Measurements from ENCODE around the gene DDX47. TPM values are rescaled to one million over a fixed set of nuclear protein-coding genes. Genes with fewer than 3 reads are reported as not detected.

The DDX47 gene
- polyA plus RNA-seq, 1 of the 3 experiments (the other 2 are of a cell fraction), result 68.4 TPM

DNA sequence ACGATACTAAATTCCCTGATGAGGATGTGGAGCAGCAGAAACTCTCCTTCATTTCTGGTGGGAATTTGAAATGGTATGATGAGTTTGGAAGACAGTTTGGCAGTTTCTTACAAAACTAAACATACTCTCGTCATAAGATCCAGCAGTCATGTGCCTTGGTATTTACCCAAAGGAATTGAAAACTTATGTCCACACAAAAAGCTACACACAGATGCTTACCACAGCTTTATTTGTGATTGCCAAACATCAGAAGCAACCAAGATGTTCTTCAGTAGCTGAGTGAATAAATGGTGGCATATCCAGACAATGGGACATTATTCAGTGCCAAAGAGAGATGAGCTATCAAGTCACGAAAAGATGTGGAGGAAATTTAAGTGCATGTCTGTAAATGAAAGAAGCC, 38.4 kb upstream of the DDX47 start:
- Histone ChIP-seq H4K20me1 (ENCODE audit: insufficient read depth) (no peaks in the 10 kb centered on the region), H3K9me3 (no peaks in the 10 kb centered on the region), H3K9me2 (no peaks in the 10 kb centered on the region), H2AFZ (ENCODE audit: low read depth) (no peak overlapping the region), H3K27me3 (ENCODE audit: insufficient read depth) (no peaks in the 10 kb centered on the region), H3K9ac (no peak overlapping the region), H3F3A (replicated peaks; ENCODE audit: insufficient read depth) (peaks cover 10% of the 10 kb centered on the region), H3K79me2 (ENCODE audit: insufficient read depth) (no peaks in the 10 kb centered on the region), H3K36me3 (replicated peaks in 1 of 2; ENCODE audit: control insufficient read depth in 1 of 2, insufficient read depth in 2 of 2, low read length in 1 of 2) (no peaks in the 10 kb centered on the region), H3K4me1 (ENCODE audit: control insufficient read depth in 1 of 2, insufficient read depth in 2 of 2, low read depth in 1 of 2, low read length in 1 of 2) (peaks cover 2 to 9% of the 10 kb centered on the region in 2 experiments; a peak in 3 of 4 replicates), H3K4me3 (ENCODE audit: low read depth in 2 of 2, low read length in 1 of 2) (no peak overlapping the region), H3K27ac (ENCODE audit: low read depth in 2 of 2, low read length in 1 of 2) (no peak overlapping the region), H3K4me2 (no peak overlapping the region)
- ChIA-PET POLR2A (no interaction called here), CTCF (no interaction called here)
- 86% methylated on average over 3 of the region's 3 CpGs for WGBS (ENCODE audit: low lambda C conversion rate)
- no peak for TF ChIP-seq REST (IDR thresholded peaks at IDR 0.05; ENCODE audit: low read depth, low read length)
- no peak for TF ChIP-seq SIN3A (IDR thresholded peaks at IDR 0.05; ENCODE audit: borderline replicate concordance, low read depth, low read length)
- no peak for TF ChIP-seq CHD2 (IDR thresholded peaks at IDR 0.05; ENCODE audit: low read length, partially characterized antibody)
- no peak for TF ChIP-seq FOXJ3 (CRISPR knock-in tag; IDR thresholded peaks at IDR 0.05)
- TF ChIP-seq SMC3 (IDR thresholded peaks at IDR 0.05; ENCODE audit: low read depth, low read length), result no peak
- TF ChIP-seq MXI1 (IDR thresholded peaks at IDR 0.05; ENCODE audit: low read depth, low read length), result no peak
- DNase-seq, result no peak

DNA sequence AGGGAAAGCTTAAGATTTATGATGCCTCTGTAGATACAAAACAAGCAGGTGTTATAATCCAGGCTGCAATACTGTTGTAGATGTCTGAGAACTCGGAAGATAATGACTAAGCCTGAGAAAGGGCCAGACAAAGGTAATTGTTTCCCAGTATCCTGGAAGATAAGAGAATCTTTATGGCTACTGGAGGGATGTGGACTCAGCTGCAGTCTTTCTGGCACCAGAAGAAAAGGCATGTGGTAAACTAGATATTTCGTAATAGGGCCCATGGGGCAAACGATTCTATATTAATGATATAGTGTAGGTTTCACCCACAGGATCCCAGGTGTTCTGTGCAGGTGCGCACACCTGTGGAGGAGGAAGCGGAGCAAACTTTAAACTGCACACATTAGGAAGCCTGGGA, 36.9 kb upstream of the DDX47 start:
- POLR2A ChIA-PET, result no interaction called here
- Histone ChIP-seq H3F3A (replicated peaks; ENCODE audit: insufficient read depth) (peaks cover 15% of the 10 kb centered on the region), H3K36me3 (replicated peaks in 1 of 2; ENCODE audit: control insufficient read depth in 1 of 2, insufficient read depth in 2 of 2, low read length in 1 of 2) (no peaks in the 10 kb centered on the region), H3K79me2 (ENCODE audit: insufficient read depth) (no peaks in the 10 kb centered on the region), H3K9ac (no peak overlapping the region), H3K4me1 (ENCODE audit: control insufficient read depth in 1 of 2, insufficient read depth in 2 of 2, low read depth in 1 of 2, low read length in 1 of 2) (peaks cover 2 to 9% of the 10 kb centered on the region in 2 experiments; a peak in 3 of 4 replicates), H3K4me2 (no peak overlapping the region), H3K27me3 (ENCODE audit: insufficient read depth) (no peaks in the 10 kb centered on the region), H3K4me3 (ENCODE audit: low read depth in 2 of 2, low read length in 1 of 2) (no peak overlapping the region), H2AFZ (ENCODE audit: low read depth) (no peak overlapping the region), H3K9me2 (no peaks in the 10 kb centered on the region), H3K9me3 (no peaks in the 10 kb centered on the region), H4K20me1 (ENCODE audit: insufficient read depth) (no peaks in the 10 kb centered on the region), H3K27ac (ENCODE audit: low read depth in 2 of 2, low read length in 1 of 2) (no peak overlapping the region)
- 69% methylated on average over 5 of the region's 5 CpGs for WGBS (ENCODE audit: low lambda C conversion rate)
- CTCF ChIA-PET, result interaction anchor here (1.2 kb wide), 1 partner anchor 11 kb away, joined by 5 read pairs; no protein-coding TSS in a partner anchor
- DNase-seq, result no peak
- TF ChIP-seq JUND (IDR thresholded peaks at IDR 0.05), result no peak
- no peak for TF ChIP-seq MXI1 (IDR thresholded peaks at IDR 0.05; ENCODE audit: low read depth, low read length)
- no peak for TF ChIP-seq YY1 (IDR thresholded peaks at IDR 0.05; ENCODE audit: low read depth)
- TF ChIP-seq EZH2phosphoT487 (IDR thresholded peaks at IDR 0.05; ENCODE audit: borderline replicate concordance, low read depth), result no peak
- TF ChIP-seq NFIC (IDR thresholded peaks at IDR 0.05; ENCODE audit: borderline replicate concordance), result no peak
- no peak for TF ChIP-seq GATA2 (CRISPR knock-in tag; IDR thresholded peaks at IDR 0.05)
- no peak for TF ChIP-seq TCF12 (IDR thresholded peaks at IDR 0.05)
- TF ChIP-seq, protein P1, sequence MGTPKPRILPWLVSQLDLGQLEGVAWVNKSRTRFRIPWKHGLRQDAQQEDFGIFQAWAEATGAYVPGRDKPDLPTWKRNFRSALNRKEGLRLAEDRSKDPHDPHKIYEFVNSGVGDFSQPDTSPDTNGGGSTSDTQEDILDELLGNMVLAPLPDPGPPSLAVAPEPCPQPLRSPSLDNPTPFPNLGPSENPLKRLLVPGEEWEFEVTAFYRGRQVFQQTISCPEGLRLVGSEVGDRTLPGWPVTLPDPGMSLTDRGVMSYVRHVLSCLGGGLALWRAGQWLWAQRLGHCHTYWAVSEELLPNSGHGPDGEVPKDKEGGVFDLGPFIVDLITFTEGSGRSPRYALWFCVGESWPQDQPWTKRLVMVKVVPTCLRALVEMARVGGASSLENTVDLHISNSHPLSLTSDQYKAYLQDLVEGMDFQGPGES (IDR thresholded peaks at IDR 0.05; ENCODE audit: low read depth, low read length), result no peak
- TF ChIP-seq EP300 (IDR thresholded peaks at IDR 0.05; ENCODE audit: borderline replicate concordance in 1 of 2, low read depth in 1 of 2, low read length in 1 of 2), result no peak
- no peak for TF ChIP-seq RAD21 (IDR thresholded peaks at IDR 0.05; ENCODE audit: low read length)
- TF ChIP-seq, protein P2, sequence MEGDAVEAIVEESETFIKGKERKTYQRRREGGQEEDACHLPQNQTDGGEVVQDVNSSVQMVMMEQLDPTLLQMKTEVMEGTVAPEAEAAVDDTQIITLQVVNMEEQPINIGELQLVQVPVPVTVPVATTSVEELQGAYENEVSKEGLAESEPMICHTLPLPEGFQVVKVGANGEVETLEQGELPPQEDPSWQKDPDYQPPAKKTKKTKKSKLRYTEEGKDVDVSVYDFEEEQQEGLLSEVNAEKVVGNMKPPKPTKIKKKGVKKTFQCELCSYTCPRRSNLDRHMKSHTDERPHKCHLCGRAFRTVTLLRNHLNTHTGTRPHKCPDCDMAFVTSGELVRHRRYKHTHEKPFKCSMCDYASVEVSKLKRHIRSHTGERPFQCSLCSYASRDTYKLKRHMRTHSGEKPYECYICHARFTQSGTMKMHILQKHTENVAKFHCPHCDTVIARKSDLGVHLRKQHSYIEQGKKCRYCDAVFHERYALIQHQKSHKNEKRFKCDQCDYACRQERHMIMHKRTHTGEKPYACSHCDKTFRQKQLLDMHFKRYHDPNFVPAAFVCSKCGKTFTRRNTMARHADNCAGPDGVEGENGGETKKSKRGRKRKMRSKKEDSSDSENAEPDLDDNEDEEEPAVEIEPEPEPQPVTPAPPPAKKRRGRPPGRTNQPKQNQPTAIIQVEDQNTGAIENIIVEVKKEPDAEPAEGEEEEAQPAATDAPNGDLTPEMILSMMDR (IDR thresholded peaks at IDR 0.05), result no peak
